HUES6 (cell line): ENCODE results near the gene LMNB1.

ENCODE experiments used
- H3K27ac ChIP-seq: 2 replicates; pipeline ENCODE4 v1.7.0; 2013; ENCODE audit warnings: low read depth, mild to moderate bottlenecking, low read length, inconsistent platforms
- H3K27me3 ChIP-seq: 2 replicates; pipeline ENCODE4 v1.6.1; 2013; ENCODE audit warnings: low read length; ENCODE audit not compliant: control insufficient read depth, insufficient read depth
- H3K36me3 ChIP-seq: 2 replicates; pipeline ENCODE4 v1.6.1; 2013; ENCODE audit warnings: low read length; ENCODE audit not compliant: control insufficient read depth, insufficient read depth
- H3K4me1 ChIP-seq: 2 replicates; pipeline ENCODE4 v1.6.1; 2013; ENCODE audit warnings: low read length; ENCODE audit not compliant: control insufficient read depth, insufficient read depth
- H3K4me3 ChIP-seq: 2 replicates; pipeline ENCODE4 v1.5.1; 2013; ENCODE audit warnings: low read depth, low read length
- H3K9ac ChIP-seq: one replicate; pipeline ENCODE4 v1.6.1; 2013; ENCODE audit warnings: mild to moderate bottlenecking, low read length
- H3K9me3 ChIP-seq: 2 replicates; pipeline ENCODE4 v1.6.1; 2013; ENCODE audit warnings: low read depth, low read length; ENCODE audit not compliant: control insufficient read depth, insufficient read depth

Gene LMNB1

DNA sequence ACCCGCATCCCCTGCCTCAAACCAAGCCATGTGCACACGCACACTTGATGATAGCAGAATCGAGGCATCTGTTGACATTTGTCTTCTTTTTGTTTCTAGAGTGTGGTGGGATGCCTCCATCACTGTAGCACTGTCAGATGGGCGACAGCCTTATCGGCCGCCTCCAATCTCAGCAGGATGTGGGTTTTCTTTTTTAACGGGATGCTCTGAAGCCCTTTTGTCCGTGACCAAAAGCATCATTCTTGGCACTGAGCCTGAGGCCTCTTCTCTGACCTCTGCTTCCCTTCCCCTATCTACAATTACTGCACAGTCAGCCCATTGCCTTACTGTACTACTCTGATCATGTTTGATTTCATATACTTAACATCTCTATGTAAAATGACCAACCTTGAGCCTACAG, 78.3 kb downstream of the LMNB1 start:
- H3K27ac ChIP-seq: no peak overlapping the region
- no peak overlapping the region for H3K9ac ChIP-seq
- H3K36me3 ChIP-seq: peaks cover 8% of the 10 kb centered on the region
- no peak overlapping the region for H3K4me3 ChIP-seq
- no peaks in the 10 kb centered on the region for H3K27me3 ChIP-seq
- peaks cover 39% of the 10 kb centered on the region for H3K4me1 ChIP-seq
- H3K9me3 ChIP-seq: peaks cover 4% of the 10 kb centered on the region; the same call in 1 of the 2 replicates

DNA sequence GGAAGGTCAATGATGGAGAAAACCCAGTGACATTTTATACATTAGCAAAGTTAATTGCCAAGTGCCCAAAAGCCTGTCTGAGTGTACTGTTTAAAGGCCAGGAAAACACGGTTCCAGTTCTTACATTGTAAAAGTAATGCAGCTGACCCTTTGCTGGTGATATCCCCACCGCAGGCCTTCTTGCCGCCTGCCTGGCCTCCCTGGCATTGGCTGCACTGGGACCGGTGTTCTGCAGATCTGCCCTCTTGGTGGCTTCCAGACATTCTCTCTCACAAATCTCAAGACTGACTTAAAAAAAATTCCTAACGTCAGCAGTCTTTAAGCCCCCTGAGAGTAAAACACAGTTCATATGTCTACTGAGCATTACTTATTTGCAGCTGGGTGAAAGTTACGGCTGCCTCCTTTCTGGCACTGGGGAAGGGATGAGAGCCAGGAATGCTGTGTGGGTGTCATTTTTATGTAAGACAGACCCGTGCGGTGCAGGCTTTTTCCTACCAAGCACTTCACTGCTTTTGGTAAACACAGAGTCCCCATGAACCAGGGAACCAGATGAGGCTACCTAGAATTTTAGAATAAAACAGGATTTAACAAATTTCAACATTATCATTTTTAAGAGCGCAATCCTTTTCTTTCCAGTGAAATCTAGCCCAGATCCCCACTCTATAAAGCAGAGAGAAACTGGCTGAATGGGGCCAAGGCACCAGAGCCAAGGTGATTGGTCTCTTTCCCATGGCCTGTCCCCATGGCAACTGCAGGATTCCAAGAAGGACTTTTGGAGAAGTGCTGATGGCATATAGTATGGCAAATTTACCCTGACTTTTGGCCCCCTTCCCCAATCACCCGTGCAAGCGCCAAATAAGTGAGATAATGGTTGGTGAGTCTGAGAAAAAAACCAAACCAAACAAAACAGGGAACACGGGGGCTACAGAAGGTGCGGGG, 80.8 kb downstream of the LMNB1 start:
- peaks cover 4% of the 10 kb centered on the region; the same call in 1 of the 2 replicates for H3K9me3 ChIP-seq
- peaks cover 8% of the 10 kb centered on the region for H3K36me3 ChIP-seq
- H3K4me1 ChIP-seq: peaks cover 19% of the 10 kb centered on the region
- H3K9ac ChIP-seq: peak overlapping the region; percentile 37
- peak overlapping the region; percentile 6; the same call in 1 of the 2 replicates for H3K27ac ChIP-seq
- H3K27me3 ChIP-seq: no peaks in the 10 kb centered on the region
- H3K4me3 ChIP-seq: no peak overlapping the region

DNA sequence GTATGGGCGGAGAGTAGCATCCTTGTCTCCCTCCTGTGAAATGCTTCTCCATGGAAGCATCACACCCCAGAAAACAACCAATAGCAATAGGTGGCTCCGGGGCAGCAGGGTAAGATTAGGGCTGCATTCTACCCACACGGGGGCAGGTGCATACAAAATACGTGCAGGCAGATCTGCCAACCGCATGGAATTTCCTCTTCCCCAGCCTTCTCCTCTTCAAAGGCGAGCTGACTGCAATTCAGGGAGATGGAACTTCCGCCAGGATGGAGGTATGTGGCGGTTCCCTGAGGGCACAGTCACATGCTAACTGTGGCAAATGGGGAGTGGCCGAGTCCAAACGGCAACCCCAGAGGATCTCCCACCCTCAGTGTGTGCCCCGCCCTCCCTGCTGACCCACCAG, 81.5 kb downstream of the LMNB1 start:
- H3K9me3 ChIP-seq: peaks cover 4% of the 10 kb centered on the region; the same call in 1 of the 2 replicates
- no peak overlapping the region for H3K4me3 ChIP-seq
- H3K4me1 ChIP-seq: peaks cover 17% of the 10 kb centered on the region
- no peaks in the 10 kb centered on the region for H3K27me3 ChIP-seq
- peaks cover 8% of the 10 kb centered on the region for H3K36me3 ChIP-seq
- no peak overlapping the region for H3K9ac ChIP-seq
- no peak overlapping the region for H3K27ac ChIP-seq

DNA sequence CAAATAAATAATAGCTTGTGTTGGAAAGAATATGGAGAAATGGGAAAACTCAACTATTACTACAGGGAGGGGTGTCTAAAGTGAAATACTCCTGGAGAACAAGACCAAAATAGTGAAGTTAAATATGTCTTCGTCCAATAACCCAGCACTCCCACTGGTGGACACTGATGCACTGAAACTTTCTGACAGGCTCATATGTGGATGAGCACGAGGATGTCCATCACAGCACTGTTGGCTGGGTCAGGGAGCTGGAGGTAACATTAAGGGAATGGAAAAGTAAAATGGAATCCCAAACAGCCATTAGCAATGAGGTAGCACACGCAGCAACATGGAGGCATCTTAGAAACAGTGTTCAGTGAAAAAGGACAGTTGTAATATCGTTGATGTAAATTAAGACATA, 86.5 kb downstream of the LMNB1 start:
- Histone ChIP-seq H3K36me3 (no peaks in the 10 kb centered on the region), H3K27ac (no peak overlapping the region), H3K9ac (no peak overlapping the region), H3K9me3 (no peaks in the 10 kb centered on the region), H3K4me1 (peaks cover 1% of the 10 kb centered on the region), H3K27me3 (no peaks in the 10 kb centered on the region), H3K4me3 (no peak overlapping the region)

DNA sequence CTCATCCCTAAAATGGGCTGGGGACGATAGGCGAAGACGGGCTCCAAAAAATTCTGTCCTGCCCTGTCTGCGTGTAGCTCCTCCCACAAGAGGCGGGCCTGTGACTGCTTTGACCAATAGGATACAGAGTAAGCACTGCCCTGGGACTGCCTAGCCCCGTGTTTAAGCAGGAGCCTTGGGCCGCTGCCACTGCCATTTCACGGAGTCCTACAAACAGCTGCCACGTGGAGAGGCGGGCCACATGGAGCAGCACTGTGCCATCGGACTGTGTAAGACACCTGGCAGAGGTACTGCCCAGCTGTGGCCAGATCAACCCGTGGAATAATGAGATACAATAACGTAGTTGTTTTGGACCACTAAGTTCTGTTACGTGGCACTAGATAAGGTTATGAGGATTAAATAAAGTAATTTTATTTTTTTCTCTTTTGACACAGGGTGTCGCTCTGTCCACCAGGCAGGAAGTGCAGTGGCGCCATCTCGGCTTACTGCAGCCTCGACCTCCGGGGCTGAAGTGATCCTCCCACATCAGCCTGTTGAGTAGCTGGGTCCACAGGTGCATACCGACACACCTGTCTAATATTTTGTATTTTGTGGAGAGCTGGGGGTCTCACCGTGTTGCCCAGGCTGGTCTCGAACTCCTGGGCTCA, 87.2 kb downstream of the LMNB1 start:
- Histone ChIP-seq H3K27ac (no peak overlapping the region), H3K27me3 (no peaks in the 10 kb centered on the region), H3K36me3 (no peaks in the 10 kb centered on the region), H3K9me3 (no peaks in the 10 kb centered on the region), H3K9ac (no peak overlapping the region), H3K4me1 (peaks cover 7% of the 10 kb centered on the region; the same call in 1 of the 2 replicates), H3K4me3 (no peak overlapping the region)

DNA sequence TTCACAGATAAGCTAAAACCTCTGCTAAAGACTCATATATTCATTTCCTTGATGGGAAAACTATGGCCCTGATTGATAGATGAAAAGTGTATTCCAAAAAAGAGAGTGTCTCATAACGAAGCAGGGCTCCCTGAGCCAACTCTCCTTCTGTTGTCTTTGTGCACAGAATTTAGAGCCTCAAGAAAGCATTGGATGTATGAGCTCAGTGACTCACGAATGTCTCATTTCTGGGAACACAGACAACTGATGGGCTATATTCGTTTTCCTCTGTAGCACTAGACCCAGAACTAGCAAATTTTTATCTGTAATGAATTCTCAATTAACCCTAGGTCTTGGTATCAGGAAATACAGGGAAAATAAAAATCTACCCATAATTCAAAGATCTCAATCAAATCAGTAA, 88.4 kb downstream of the LMNB1 start:
- Histone ChIP-seq H3K27ac (no peak overlapping the region), H3K9ac (no peak overlapping the region), H3K9me3 (no peaks in the 10 kb centered on the region), H3K4me1 (peaks cover 14% of the 10 kb centered on the region; the same call in 1 of the 2 replicates), H3K4me3 (no peak overlapping the region), H3K27me3 (no peaks in the 10 kb centered on the region), H3K36me3 (no peaks in the 10 kb centered on the region)

DNA sequence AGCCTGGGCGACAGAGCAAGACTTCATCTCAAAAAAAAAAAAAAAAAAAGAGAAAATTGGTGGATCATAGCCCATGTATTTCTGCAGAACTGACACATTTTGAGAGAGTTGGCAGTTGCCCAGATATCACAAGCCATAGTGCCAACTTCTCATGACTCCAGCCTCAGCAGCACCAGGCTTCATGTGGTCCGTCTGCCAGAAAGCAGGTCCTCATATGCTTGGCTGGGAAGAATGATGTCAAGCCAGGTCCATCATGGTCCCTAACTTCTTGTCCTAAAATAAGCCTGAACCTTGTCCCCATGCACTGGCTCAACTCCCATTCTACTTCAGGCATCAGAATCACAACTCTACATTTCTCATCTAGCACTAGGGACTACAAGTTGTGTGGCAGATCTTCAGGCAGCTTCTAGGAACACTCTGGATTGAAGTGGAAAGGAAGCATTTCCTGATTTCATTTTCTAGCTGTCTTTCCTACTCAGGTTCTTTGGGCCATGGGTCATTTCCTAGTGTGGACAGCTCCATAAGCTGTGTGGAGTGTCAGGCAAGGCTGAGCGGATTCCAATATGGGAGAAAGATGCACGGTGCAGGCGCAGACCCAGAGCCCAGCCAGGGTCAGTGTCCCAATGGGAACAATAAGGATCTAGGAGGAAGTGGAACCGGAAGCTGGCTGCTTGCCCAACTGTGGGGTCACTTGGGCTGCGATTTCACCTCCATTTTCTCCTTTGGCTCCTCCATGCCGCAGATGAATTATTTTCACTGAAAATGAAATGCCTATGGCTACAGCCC, 90.1 kb downstream of the LMNB1 start:
- peaks cover 14% of the 10 kb centered on the region; the same call in 1 of the 2 replicates for H3K4me1 ChIP-seq
- H3K9me3 ChIP-seq: no peaks in the 10 kb centered on the region
- H3K36me3 ChIP-seq: no peaks in the 10 kb centered on the region
- H3K4me3 ChIP-seq: no peak overlapping the region
- no peak overlapping the region for H3K9ac ChIP-seq
- H3K27ac ChIP-seq: no peak overlapping the region
- no peaks in the 10 kb centered on the region for H3K27me3 ChIP-seq

DNA sequence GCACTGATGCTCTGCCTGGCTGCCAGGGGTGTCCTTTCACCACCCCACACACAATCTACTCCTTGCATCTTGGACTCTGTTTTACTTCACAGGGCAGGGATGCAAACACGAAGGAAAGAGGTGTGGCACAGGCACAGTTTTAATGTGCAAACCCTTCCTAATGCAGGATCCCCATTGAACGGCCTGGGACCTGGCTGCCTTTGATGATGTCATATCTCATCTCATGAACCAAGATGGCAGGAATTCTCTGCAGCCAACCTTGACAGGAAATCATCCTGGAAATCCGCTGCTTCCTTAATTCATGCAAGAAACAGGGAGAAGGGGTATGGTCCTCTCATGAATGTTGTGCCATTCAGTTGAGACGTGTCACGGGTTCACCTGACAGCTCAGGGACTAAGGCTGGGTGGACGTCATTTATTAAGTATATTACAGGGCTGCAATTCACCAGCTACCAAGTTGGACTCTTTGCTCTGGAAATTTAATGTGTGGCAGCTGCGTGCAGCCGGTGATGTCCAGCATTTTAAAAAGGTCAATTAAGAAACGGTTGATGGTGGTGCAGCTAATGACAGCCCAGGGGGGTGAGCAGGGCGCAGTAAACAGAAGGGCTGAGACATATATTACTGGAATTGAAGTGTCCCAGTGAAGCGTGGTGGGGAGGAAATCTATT, 91.5 kb downstream of the LMNB1 start:
- H3K9me3 ChIP-seq: no peaks in the 10 kb centered on the region
- no peak overlapping the region for H3K27ac ChIP-seq
- H3K36me3 ChIP-seq: no peaks in the 10 kb centered on the region
- H3K4me1 ChIP-seq: peaks cover 14% of the 10 kb centered on the region; the same call in 1 of the 2 replicates
- no peaks in the 10 kb centered on the region for H3K27me3 ChIP-seq
- peak overlapping the region; percentile 45 for H3K4me3 ChIP-seq
- no peak overlapping the region for H3K9ac ChIP-seq

DNA sequence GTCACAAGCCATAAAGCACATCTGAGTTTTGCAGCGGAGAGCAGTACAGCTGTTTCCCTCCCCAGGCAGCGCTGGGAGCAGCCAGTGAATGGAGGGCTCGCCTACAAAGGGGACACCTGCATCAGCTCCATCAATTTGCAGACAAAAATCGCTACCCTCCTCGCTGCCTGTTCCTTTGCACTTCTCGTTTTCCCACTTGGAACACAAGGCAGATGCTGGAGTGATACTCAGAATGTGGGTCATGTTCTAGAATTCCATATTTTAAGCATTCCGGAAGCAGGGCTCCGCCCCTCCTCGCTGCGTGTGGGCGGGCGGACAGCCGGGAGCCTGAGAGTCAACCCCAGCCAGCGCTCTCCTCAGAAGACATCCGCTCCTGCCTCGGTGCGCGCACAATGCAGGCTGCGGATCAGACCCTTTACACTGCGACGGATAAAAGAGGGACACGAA, 92.1 kb downstream of the LMNB1 start:
- H3K27ac ChIP-seq: no peak overlapping the region
- H3K4me1 ChIP-seq: peaks cover 14% of the 10 kb centered on the region; the same call in 1 of the 2 replicates
- no peaks in the 10 kb centered on the region for H3K27me3 ChIP-seq
- H3K9me3 ChIP-seq: no peaks in the 10 kb centered on the region
- H3K4me3 ChIP-seq: peak overlapping the region; percentile 45
- H3K9ac ChIP-seq: no peak overlapping the region
- no peaks in the 10 kb centered on the region for H3K36me3 ChIP-seq

DNA sequence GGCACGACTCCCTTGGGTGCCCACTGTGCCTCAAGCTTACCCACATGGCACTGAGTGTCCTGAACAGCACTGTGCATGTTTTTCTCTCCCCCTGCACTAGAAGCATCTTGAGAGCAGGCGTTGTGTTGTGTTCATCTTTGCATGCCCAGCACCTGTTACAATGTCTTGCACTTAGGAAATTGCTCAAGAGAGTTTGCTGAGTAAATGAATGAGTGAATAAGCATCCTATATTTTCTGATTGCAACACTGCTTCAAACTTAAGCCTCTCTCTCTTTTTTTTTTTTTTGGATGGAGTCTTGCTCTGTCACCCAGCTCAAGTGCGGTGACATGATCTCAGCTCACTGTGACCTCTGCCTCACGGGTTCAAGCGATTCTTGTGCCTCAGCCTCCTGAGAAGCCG, 94.5 kb downstream of the LMNB1 start:
- H3K27me3 ChIP-seq: no peaks in the 10 kb centered on the region
- no peak overlapping the region for H3K9ac ChIP-seq
- H3K27ac ChIP-seq: no peak overlapping the region
- no peaks in the 10 kb centered on the region for H3K9me3 ChIP-seq
- no peak overlapping the region for H3K4me3 ChIP-seq
- no peaks in the 10 kb centered on the region for H3K36me3 ChIP-seq
- peaks cover 28% of the 10 kb centered on the region for H3K4me1 ChIP-seq
